Stimulated activated CD4-positive, alpha-beta T cell treated with anti-CD3 and anti-CD28 coated beads, Interleukin-2, amount 100 ng/mL, for 4 hours (primary cell): ENCODE data around the gene AGFG2.
A peak's percentile ranks its signal among the peaks of the same experiment; 100 is the strongest.

Experiments
- DNase-seq: peaks from one replicate; pipeline ENCODE4 v3.0.0-alpha.2; 2020; ENCODE audit warnings: low read depth

The AGFG2 gene

GRCh38 chr7:100572281-100572948, 33.4 kb downstream of the AGFG2 start:
- DNase-seq, result no peak

GRCh38 chr7:100572949-100573675, 34.1 kb downstream of the AGFG2 start:
- DNase-seq, result no peak

- no peak for DNase-seq
Measured at GRCh38 chr7:100573691-100574361, 34.8 kb downstream of the AGFG2 start, which contains the start of gene SAP25. SAP25 (minus strand) TSS chr7:100573900; CDS start chr7:100573742, 158 bp downstream.

GRCh38 chr7:100574362-100575205, 35.6 kb downstream of the AGFG2 start:
- no peak for DNase-seq

- no peak for DNase-seq
Measured at GRCh38 chr7:100575206-100575631, 36.2 kb downstream of the AGFG2 start.

GRCh38 chr7:100575746-100576383, 36.9 kb downstream of the AGFG2 start:
- DNase-seq, result no peak

- no peak for DNase-seq
Measured at GRCh38 chr7:100576384-100576993, 37.5 kb downstream of the AGFG2 start.

GRCh38 chr7:100577103-100577502, 38.1 kb downstream of the AGFG2 start:
- no peak for DNase-seq

- no peak for DNase-seq
Measured at GRCh38 chr7:100577507-100577906, 38.5 kb downstream of the AGFG2 start.

- no peak for DNase-seq
Measured at GRCh38 chr7:100578246-100579183, 39.5 kb downstream of the AGFG2 start.

GRCh38 chr7:100580466-100581283, 41.7 kb downstream of the AGFG2 start:
- DNase-seq, result no peak

- no peak for DNase-seq
Measured at GRCh38 chr7:100582041-100582579, 43.1 kb downstream of the AGFG2 start.

- no peak for DNase-seq
Measured at GRCh38 chr7:100582650-100583049, 43.6 kb downstream of the AGFG2 start.

GRCh38 chr7:100583132-100584053, 44.4 kb downstream of the AGFG2 start:
- DNase-seq, result peak; percentile 29

GRCh38 chr7:100584054-100584682, 45.2 kb downstream of the AGFG2 start:
- DNase-seq, result no peak

GRCh38 chr7:100584683-100585510, 45.9 kb downstream of the AGFG2 start:
- no peak for DNase-seq
